ENCODE results near the gene FURIN.

FURIN gene

GRCh38 chr15:90869601-90870353 is 1.4 kb downstream of the FURIN start:
- in situ Hi-C loops (cut with HindIII; ENCODE audit: low sequenced_read_pairs), result no loop called here
- no peak for DNase-seq (ENCODE audit: low read depth)
- TF ChIP-seq, protein P1, sequence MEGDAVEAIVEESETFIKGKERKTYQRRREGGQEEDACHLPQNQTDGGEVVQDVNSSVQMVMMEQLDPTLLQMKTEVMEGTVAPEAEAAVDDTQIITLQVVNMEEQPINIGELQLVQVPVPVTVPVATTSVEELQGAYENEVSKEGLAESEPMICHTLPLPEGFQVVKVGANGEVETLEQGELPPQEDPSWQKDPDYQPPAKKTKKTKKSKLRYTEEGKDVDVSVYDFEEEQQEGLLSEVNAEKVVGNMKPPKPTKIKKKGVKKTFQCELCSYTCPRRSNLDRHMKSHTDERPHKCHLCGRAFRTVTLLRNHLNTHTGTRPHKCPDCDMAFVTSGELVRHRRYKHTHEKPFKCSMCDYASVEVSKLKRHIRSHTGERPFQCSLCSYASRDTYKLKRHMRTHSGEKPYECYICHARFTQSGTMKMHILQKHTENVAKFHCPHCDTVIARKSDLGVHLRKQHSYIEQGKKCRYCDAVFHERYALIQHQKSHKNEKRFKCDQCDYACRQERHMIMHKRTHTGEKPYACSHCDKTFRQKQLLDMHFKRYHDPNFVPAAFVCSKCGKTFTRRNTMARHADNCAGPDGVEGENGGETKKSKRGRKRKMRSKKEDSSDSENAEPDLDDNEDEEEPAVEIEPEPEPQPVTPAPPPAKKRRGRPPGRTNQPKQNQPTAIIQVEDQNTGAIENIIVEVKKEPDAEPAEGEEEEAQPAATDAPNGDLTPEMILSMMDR (IDR thresholded peaks at IDR 0.05; ENCODE audit: low read depth, low read length, missing control alignments), result no peak
- H3K4me3 ChIP-seq (ENCODE audit: low read depth, low read length), result no peak overlapping the region

- peak overlapping the region; percentile 64 for H3K4me3 ChIP-seq (ENCODE audit: low read depth, low read length)
- in situ Hi-C loops (cut with HindIII; ENCODE audit: low sequenced_read_pairs), result no loop called here
- DNase-seq (ENCODE audit: low read depth), result no peak
- TF ChIP-seq, protein P1 (IDR thresholded peaks at IDR 0.05; ENCODE audit: low read depth, low read length, missing control alignments), result no peak
Measured at GRCh38 chr15:90870354-90871138, 2.2 kb downstream of the FURIN start.

- DNase-seq (ENCODE audit: low read depth), result no peak
- in situ Hi-C loops (cut with HindIII; ENCODE audit: low sequenced_read_pairs), result no loop called here
- TF ChIP-seq, protein P1 (IDR thresholded peaks at IDR 0.05; ENCODE audit: low read depth, low read length, missing control alignments), result no peak
- peak overlapping the region; percentile 64 for H3K4me3 ChIP-seq (ENCODE audit: low read depth, low read length)
Measured at GRCh38 chr15:90871139-90871715, 2.8 kb downstream of the FURIN start.

DNA sequence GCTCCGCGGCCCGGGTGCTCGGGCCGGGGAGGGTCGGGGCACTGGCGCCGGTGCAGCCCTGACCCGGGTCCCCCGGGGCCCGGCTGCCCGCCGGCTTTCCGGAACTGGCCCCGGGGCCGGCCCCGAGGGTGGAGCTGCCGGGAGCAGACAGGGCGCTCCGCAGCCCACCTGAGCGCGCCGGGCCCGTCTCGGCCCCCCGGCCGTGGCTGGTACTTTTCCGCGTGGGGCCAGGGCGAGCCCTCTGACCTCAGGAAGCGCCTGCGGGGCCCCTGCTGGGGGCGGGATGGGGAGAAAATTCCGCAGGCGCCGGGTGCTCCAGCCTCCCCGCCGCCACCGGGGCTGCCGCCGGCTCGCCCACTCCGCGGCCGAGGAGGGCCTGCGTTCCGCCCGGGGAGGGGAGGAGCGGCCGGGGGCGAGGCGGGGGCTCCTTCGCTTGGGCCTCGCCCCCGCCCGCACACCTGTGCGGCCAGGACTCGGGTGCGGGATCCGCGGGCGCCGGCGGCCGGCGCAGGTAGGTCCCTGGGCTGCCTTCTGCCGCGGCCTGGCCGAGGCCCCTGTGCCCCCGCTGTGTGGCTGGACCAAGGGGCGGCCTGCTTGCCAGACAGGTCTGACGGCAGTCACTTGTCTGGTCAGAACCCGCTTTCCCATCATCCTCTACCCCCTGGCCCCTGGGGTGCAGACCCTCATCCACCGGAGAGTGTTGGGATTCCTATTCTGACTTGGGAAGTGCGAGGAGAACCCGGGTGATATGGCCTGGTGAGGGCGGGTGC is 3.5 kb downstream of the FURIN start:
- TF ChIP-seq, protein P1 (IDR thresholded peaks at IDR 0.05; ENCODE audit: low read depth, low read length, missing control alignments), result no peak
- peak overlapping the region; percentile 64 for H3K4me3 ChIP-seq (ENCODE audit: low read depth, low read length)
- DNase-seq (ENCODE audit: low read depth), result no peak
- in situ Hi-C loops (cut with HindIII; ENCODE audit: low sequenced_read_pairs), result no loop called here

DNA sequence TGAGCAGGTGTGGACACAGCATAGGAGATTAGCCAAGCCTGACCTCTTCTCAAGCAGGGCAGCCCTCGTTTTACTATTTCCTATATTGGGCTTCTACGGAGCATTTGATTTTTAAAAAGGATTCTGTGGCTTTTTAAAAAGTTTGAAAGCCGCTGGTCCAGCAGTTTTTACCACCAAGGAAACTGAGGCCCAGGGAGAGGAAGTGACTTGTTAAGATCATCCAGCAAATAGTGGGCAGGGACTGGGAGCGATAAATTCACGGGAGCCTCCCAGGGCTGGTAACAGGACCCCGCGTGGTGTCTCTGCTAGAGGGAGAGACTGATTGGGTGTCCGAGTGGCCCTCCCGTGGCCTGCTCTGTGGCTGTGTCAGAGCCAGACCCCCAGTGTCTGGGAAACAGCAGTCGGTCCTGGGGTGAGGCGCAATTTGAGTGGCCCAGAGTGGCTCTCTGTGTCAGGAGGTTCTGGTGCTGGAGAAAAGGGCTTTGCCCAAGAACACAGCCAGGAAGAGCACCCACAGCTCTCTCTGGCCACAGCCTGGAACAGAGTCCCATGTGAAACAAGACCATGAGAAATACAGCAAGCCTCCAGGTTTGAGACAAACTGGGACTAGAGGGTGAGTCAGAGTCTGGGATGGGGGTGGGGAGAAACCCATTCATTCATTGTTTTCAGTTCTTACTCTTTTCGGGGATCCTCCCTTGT is 4.2 kb downstream of the FURIN start:
- TF ChIP-seq, protein P1 (IDR thresholded peaks at IDR 0.05; ENCODE audit: low read depth, low read length, missing control alignments), result no peak
- in situ Hi-C loops (cut with HindIII; ENCODE audit: low sequenced_read_pairs), result no loop called here
- peak; percentile 53 for DNase-seq (ENCODE audit: low read depth)
- peak overlapping the region; percentile 64 for H3K4me3 ChIP-seq (ENCODE audit: low read depth, low read length)
